ENCODE measurements around the gene LRWD1.
"Not testable (repeated sequence)": the region's sequence is repeated elsewhere in the genome, so short reads cannot be mapped to it uniquely, and the experiment has no call there.

DNA sequence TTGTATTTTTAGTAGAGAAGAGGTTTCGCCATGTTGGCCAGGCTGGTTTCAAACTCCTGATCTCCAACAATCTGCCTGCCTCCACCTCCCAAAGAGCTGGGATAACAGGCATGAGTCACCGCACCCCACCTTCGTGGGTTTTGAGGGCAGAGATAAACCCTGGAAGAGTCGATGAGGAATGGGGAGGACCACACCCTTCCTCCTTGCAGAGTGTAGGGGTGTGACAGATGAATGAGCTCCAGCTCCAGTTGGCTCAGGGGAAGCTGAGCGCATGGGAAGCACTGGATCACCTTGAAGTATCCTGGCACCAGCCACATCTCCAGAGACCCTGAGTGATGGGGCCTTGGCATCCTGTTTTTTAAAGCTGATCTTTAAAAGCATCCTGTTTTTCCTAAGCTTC, 19.5 kb downstream of the LRWD1 start:
- TF ChIP-seq, protein P1, sequence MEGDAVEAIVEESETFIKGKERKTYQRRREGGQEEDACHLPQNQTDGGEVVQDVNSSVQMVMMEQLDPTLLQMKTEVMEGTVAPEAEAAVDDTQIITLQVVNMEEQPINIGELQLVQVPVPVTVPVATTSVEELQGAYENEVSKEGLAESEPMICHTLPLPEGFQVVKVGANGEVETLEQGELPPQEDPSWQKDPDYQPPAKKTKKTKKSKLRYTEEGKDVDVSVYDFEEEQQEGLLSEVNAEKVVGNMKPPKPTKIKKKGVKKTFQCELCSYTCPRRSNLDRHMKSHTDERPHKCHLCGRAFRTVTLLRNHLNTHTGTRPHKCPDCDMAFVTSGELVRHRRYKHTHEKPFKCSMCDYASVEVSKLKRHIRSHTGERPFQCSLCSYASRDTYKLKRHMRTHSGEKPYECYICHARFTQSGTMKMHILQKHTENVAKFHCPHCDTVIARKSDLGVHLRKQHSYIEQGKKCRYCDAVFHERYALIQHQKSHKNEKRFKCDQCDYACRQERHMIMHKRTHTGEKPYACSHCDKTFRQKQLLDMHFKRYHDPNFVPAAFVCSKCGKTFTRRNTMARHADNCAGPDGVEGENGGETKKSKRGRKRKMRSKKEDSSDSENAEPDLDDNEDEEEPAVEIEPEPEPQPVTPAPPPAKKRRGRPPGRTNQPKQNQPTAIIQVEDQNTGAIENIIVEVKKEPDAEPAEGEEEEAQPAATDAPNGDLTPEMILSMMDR (IDR thresholded peaks at IDR 0.05), result not testable (repeated sequence)
- not testable (repeated sequence) for TF ChIP-seq POLR2AphosphoS5 (IDR thresholded peaks at IDR 0.05)

Measured in prostate gland (tissue), 2 donors.